WTC11 (cell line): ENCODE measurements around the gene BLMH.

Experiments used
- CTCF ChIP-seq: fragments of 200-600 bp; IDR thresholded peaks from 2 replicates; pipeline ENCODE4 v1.8.0; 2022; ENCODE audit warnings: antibody characterized with exemption
- ESRRA ChIP-seq: sonication (generic); formaldehyde crosslinking; IDR thresholded peaks from 2 replicates; pipeline ENCODE4 v1.8.1; 2022; ENCODE audit warnings: mild to moderate bottlenecking, missing genetic modification reagents, borderline replicate concordance
- PREB ChIP-seq: sonication (generic); formaldehyde crosslinking; IDR thresholded peaks from 2 replicates; pipeline ENCODE4 v1.8.1; 2022; ENCODE audit warnings: mild to moderate bottlenecking, missing genetic modification reagents, moderate library complexity, borderline replicate concordance
- TEAD4 ChIP-seq: sonication (generic); formaldehyde crosslinking; IDR thresholded peaks from 2 replicates; pipeline ENCODE4 v1.8.0; 2022; ENCODE audit warnings: mild to moderate bottlenecking, missing genetic modification reagents
- ZBTB21 ChIP-seq: sonication (generic); formaldehyde crosslinking; IDR thresholded peaks from 2 replicates; pipeline ENCODE4 v1.8.1; 2023; ENCODE audit warnings: mild to moderate bottlenecking, missing genetic modification reagents, borderline replicate concordance

- TF ChIP-seq ESRRA (CRISPR knock-in tag) (no peak), ZBTB21 (CRISPR knock-in tag) (no peak), PREB (no peak), CTCF (no peak), TEAD4 (no peak)
Measured at GRCh38 chr17:30237296-30238002, 54.3 kb downstream of the BLMH start.
